HG02981 (cell line): ENCODE data around the gene NHERF1.

Source experiments
- ATAC-seq: cut with Tn5 transposase; IDR thresholded peaks from one replicate; pipeline ENCODE4 v1.9.1; 2021; ENCODE audit warnings: mild to moderate bottlenecking, moderate library complexity; ENCODE audit not compliant: unreplicated experiment

The NHERF1 gene

DNA sequence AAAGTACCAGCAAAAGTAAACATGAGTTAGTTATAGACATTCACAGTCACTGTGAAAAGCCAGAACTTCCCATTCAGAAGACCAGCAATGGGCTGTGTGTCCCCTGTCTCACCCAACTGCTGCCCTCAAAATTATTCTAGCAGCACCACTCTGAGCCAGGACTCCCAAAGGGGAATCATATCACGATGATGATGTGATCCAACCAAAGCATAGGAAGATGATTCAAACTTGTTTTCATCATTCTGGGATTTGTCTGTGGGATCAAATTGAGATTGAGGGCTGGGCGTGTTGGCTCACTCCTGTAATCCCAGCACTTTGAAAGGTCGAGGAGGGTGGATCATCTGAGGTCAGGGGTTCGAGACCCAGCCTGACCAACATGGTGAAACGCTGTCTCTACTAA lies 34.1 kb downstream of the NHERF1 start:
- no peak for ATAC-seq

DNA sequence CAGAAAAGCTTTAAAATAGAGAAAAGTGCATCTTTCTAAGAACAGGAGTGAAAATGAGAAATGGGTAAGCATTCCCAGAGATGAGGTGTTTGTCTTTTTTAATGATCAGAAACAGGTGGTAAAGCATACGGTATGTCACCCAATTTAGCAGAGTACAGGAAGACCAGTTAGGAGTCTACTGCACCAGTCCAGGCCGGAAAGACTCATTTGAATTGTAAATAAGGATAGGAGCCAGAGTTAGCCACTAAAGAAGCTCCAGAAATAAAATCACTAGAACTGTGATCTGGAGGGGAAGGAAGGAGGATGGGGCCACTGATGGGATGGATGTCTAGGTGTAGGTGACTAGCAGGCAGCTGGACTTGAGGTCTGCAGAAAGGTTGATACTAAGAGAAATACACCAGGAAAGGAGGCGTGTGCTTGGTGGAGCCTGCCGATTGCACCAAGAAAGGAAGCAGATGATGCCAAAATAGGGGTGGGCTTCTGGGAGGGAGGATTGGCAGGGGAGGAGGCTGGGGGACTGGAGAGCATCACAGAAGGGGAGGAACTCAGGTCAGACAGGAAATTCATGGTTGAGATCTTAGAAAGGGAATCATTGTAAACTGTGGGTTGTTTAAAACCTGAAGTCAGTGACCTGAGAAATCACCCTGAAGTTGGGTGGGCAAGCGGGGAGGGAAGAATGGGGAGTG lies 35.8 kb downstream of the NHERF1 start:
- no peak for ATAC-seq

DNA sequence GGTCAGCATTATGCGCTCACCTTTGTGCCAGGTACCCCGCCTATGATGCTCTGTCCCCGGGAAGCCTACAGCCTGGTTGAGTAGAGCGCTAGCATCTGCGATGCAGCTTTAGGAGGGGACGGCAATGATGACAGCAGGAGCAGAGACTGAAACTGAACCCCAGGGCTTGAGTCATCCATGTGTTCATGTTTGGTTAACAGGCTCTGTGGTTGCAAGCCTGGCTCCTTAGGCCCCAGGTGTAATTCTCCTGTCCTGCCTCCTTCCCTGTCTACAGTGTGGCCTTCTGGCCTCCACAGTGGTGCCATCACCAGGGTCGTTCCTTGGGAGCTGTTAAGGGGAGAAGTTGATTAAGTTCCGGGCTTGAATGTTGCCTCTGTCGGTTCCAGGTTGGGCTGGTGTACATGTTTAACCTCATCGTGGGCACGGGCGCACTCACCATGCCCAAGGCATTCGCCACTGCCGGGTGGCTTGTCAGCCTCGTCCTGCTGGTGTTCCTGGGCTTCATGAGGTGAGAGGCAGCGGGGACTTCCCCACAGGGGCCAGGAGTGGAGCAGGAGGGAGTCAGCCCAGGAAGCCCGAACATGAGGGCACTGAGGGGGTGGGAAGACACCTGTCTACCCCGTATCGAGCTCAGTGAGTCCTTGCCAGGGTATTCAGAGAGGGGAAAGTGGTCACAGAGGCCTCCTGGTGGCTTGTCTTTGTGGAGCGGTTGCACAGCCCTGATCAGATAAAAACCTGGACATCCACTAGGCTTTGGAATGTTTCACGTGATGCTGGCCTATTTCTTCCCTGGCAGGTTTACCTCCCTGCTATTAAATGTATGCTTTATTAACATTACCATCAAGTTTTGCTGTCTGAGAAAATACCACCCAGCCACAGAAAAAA lies 36.9 kb downstream of the NHERF1 start:
- no peak for ATAC-seq

DNA sequence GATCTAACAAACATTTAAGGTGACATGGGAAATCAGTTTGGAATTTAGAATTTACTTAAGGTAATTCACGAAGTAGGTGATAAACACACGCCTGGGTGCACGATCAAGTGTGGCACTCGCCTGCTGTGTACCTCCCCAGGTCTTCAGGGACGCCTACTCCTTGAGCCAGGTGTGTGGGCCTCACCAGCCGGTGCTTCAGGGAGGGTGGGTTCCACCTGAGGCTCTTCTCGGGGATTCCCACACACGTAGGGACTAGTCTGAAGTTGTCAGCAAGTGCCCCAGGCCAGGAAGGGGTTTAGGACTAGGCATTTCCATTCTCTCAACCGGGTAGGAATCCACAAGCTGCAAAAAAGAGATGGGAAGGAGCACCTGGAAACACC lies 37.5 kb downstream of the NHERF1 start:
- ATAC-seq = no peak

DNA sequence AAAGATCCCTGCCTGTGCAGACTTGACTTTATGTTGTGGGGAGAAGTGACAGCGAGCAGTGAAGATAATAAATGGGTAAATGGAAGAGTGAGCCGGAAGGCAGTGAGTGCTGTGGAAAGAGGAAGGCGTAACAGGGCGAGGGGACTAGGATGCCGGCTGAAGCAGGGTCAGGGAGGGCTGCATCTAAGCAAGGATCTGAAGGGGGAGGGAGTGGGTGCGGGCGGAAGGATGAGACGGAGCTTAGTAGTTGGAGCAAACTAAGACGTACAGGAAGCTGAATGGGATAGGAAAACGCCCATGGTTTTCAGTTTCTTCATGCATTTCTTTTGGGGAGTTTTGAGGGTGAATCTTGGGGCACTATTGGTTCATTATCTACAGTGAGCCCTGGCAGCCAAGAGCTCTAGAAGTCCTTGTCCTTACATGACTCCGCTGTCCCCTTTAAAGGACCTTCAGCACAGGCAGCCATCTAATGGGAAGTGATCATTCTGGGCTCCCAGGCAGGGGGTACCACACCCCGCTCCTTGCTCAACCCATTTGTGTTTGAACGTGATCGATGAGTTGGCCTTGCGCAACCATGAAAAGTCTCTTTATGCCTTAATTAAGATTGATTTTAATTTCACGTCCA lies 38.1 kb downstream of the NHERF1 start:
- ATAC-seq = no peak

DNA sequence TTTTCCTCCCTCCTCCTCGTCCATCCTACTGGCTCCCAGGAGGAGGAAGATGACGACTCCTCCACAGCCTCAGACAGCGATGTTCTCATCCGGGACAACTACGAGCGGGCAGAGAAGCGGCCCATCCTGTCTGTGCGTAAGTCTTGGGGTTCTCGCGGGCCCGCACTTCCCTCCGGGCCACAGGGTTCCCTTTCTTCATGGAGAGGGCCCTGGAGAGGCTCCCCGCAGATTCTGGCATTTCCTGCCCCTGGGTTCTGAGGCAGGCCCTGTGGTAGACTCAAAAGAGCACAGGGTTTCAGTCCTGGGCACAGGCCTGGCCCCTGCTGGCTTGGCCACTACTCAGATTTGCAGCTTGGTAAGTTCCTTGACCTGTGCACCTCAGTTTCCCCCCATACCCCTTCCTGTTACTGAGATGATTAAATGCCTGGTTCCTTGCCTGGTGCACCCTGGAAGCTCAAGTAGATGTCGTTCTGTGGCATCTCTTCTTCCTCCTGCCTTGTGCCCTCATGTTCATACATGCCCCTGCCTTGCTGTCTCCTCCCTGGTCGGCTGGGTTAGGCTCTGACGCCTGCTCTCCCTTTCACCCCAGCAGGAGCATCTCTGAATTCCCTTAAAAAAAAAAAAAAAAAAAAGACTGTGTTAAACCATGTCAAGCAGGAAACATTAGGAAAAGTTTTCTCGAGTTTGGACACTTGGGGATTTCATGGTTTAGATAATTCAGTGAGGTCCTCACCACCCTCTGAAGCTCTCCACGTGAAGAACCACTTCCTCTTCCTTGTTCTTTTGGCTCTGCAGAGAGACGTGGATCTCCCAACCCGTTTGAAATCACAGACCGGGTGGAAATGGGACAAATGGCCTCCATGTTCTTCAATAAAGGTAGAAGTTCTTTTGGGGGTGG lies 42.0 kb downstream of the NHERF1 start:
- ATAC-seq = no peak

DNA sequence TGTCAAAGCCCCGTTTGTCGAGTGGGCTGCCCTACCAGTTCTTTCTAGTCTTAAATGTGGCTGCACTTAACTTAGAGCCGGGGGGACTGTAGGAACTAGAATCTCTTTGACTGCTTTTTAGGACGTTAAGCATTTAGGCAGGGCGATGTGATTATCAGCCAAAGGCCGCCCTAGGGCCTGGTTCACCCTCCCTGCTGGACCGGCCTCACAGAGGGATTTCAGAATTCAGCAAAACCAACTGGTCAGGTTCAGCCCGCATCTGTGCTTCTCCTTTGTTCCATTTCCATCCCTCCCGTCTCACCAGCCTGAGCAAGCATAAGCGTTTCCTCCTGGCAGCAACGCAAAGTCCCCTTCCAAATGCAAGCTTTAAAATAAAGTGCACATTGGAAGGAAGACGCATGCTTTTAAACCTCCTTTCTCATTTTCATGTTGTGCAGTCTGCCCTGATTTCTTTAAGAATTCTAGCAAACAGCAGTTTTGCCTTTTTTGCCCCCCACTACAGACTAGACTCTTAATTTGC lies 44.2 kb downstream of the NHERF1 start:
- ATAC-seq = no peak

DNA sequence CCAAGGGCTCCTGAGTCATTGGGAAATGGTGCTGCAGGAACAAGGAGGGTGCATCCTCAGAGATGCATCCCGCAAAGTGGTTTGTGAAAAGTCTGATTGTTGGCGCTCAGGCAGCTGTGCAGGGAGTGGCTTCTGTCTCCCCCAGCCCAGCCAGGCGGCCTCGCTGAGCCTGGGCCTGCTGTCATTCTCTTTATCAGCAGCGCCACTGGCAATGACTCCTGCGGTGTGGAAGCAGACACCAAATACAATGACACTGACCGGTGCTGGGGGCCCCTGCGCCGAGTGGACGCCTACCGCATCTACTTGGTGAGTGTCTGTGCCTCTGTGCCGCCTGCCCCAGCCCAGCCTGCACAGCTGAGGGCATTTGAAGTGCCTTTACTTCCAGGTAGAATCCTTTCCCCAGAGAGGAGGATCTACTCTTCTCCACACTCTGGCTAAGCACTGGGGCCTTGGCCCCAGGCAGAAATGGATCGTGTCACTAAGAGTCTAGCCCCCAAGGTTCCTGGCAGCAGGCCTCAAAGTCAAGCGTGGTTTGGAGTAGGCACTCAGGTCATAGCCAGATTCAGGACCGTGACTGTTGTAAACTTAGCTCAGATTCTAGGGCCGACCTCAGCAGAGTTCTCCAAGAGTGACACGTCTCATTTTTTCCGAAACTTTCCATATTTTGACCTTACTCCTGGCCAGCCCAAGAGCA lies 47.0 kb downstream of the NHERF1 start:
- ATAC-seq = no peak

DNA sequence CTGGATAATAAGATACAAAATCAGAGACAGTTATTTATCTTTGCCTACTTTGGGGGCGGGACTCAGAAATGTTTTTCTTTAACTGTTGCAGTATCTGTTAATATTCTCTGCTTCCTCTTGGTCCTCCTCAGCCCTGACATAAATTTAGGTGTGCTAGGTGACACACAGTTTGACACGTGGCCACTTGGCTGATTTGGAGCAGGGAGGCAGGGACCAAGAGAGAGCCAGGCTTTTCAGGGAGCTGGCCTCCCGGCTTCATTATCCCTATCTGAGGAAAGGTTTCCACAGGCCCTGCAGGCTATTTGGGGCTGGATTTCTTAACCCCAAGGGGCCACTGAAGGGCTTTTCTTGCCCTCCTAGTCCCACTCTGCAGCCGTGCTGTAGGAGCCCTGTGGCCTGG lies 47.8 kb downstream of the NHERF1 start:
- no peak for ATAC-seq

DNA sequence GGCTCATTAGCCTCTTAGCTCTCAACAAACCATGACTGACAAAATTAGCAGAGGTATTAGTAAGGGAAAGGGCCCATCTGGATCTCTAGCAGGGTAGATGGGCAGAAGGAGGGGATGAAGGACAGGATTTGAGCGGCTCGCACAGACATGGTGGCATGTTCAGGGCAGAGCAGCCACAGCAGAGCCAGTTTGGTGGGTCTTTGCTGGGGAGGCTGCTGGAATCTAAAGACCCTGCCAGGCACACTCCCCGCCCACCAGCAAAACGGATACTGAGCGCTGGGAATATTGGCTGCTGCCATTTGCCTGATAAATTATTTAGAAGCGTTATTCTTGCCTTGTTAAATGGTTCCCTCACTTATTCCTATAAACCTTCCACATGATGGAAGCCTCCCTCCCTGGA lies 48.4 kb downstream of the NHERF1 start:
- ATAC-seq = no peak

DNA sequence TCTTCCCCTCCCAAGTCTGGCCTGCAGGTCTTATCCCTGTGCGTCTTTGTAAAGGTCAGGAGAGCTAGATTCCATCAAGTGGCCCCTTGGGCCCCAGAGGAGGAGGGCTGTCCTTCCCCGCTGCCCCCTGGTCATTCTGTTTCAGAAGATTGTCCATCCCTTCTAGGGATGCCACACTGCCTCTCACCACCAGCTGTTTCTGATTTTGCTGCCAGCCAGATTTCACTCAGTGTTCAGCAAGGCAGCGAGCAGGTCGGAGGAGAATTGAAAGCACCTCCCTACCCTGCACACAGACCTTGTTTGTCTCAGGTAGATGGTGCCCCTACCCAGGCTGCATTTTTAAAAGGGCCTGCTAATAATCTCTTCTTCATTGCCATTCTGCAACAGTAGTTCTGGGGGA lies 49.4 kb downstream of the NHERF1 start:
- no peak for ATAC-seq

DNA sequence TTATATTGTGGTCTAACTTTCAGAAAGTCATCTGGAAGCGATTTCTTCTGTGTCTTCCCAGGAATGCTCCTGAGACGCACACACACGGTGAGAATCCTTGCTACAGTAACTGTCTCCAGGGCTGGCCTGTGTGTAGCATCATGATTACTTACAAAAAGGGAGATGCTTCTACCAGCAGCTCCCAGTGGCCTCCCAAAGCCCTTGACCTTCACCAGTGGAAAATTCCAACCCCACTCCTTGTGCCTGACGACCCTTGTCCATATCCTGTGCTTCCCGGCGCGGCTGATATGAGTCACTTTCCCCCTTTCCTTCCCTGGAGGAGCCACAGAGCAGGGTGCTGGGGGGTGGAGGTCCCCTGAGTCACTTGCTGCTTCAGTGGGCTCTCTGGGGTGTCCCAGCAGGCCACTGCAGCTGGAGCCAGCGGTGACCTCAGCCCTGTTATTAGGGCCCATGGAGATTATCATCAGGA lies 49.8 kb downstream of the NHERF1 start:
- no peak for ATAC-seq

DNA sequence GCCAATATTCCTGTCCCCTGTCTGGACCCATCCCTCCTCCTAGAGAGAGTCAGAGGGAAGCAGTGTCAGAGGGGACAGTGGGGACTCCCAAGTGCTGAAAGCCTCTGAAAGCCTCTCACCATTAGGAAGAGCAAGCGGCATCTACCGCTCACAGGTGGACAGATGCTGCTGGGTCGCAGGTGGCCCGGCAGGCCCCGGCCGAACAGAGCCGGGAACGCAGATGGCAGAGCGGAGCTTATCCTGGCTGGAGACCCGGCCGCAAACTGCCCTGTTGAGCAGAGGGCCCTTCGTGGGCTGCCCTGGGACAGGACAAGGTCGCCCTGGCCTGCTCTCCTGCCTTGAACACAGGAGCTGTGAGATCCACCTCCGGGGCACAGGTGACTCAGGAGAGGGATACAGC lies 50.7 kb downstream of the NHERF1 start:
- ATAC-seq = no peak

DNA sequence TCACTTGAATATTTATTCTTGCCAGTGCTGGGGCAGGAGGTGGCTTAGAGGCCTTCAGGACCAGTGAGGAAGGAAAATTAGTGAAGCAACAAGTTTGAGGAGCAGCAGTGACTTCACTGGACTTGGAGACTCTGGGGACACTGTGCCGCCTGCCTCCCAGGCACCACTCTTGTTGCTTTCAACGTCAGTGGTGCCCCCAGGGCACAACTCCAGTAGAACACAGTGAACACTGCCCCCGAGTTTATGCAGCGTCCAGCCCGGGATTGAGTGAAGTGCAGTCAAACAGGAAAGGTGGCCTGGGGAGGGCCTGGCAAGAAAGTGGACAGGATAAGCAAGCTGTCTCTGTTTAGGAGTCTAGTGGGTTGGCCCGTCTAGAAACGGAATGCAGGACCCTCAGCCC lies 52.1 kb downstream of the NHERF1 start:
- no peak for ATAC-seq

DNA sequence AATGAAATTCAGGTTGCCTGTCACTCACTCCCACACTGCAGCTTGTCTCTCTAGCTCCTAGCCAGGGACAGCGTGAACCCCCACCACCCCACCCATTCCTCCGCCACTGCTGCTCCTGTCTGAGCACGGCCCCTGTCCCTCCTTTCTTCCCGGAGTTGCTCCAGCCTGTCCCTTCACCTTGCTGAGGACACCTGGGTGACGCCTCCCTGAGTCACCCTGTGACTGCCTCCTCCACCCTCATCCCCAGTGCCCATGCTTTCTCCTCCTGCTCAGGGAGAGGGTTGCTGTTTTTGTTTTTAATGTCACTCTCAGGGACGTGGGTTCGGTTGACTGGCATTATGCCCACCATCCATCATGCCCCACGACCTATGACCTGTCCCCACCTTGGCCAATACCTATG lies 53.5 kb downstream of the NHERF1 start:
- ATAC-seq = no peak

DNA sequence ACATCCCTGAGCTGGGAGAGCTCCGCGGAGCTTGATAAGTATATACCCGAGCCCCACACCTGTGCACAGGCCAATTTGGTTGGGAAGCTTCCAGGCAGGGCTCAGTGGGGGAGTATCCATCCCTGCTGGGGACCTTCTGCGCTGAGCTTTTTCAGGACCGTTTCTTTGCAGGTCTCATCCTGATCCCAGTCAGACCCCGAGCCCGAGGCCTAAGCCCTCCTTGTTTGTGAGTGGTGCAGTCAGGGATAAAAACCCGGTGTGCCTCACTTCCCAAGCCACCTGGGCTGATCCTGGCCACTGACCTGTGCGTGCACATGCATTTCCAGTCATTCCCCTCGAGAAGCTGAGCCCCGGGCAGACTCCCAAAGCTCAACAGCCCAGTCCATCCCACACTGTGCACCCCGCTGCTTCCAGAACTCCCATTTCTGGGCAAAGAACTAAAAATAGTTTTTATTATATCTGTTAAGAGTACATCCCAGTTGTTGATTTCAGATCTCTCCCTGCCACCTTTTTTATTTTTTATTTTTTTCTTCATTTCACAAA lies 55.0 kb downstream of the NHERF1 start:
- no peak for ATAC-seq

DNA sequence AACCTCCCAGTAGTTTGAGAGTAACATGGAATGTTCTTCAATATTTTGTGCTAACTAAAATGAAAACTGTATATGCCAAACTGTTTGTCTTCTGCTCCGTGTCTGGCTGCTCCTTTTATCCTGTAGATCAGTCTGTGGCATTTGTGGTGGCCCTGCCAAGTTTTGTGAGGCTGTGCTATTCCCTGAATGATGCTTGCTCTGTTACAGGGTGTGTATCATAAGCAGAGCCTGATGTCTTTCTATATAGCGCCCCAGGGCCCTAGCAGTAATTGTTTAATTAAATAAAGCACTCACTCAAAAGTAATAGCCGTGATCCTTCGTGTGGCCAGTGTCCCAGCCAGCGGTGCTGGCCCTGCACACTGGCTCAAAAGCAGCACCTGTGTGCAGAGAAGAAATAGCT lies 55.5 kb downstream of the NHERF1 start:
- no peak for ATAC-seq

DNA sequence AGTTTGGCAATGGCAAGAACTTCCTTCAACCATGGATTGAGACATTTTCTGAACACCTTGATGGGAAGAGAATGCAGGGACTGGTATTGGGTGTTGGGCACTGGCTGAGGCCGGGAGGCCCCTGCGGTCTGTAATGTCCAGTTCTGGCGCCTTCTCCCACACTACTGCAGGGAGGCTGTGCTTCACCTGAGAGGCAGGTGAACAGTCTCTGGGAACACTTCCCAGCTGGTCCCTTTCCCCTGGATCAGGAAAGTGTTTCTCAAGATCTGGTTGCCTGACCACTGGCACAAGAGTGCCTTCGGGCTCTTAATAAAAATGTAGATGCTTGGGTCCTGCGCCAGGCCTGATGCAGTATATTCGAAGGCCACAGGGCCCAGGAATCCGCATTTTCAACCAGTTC lies 56.3 kb downstream of the NHERF1 start:
- ATAC-seq = no peak

DNA sequence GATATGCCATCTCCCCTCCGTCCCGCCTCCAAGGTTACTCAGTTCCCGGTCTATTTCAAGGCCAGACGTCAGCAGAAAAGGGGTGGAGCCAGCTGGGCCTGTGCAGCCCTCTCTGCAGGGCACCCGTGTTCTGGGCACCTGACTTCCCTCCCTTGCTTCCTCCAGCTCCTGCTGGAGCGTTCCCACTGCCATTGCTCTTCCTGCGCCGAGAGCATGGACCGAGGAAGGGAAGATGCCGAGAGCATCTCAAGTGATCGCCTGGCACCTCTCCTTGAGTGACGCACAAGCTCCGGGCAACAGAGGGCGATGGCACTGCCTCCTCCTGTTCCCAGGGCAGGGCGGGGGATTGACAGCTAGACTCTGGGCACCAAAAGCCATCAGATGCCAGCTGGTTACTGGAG lies 57.2 kb downstream of the NHERF1 start:
- ATAC-seq = no peak

DNA sequence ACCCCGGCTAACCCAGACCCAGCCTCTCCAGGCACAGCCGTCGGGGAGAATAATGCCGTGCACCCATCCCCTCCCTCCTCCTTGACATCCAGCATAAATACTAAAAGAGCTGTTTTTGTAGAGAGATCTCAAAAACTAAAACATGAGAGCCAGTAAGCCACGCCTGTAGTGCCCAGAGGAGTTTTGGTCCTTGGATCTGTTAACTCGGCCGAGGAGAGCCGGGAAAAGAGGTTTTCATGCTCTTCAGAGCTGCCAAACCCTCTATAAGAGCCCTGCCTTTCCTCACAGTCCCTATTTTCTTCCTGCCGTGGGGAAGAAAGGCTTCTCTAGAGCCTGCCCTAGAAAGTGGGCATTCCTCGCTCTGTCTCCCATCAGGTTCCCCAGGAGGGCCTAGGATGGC lies 57.9 kb downstream of the NHERF1 start:
- no peak for ATAC-seq
